ENCODE data around the gene VSTM2B. TPM values are rescaled to one million over a fixed set of nuclear protein-coding genes. Genes with fewer than 3 reads are reported as not detected.

Gene VSTM2B
- total and polyA plus RNA-seq, 2 of the 13 experiments (the other 11 are each of a cell fraction or from before 2014, with no cell fraction given) = not detected

GRCh38 chr19:29504454-29504853 lies 21.3 kb upstream of the VSTM2B start:
- in situ Hi-C loops (cut with HindIII; ENCODE audit: extremely low pct_ligation_motif_present, low pct_unique_long_range_greater_than_20kb) (no loop called here), intact Hi-C loops (cut with micrococcal nuclease; ENCODE audit: unreplicated experiment) (no loop called here)
- whole genome bisulfite sequencing (ENCODE audit: low lambda C conversion rate) = 17% methylated on average over 1 of the region's 8 CpGs
- H3K4me3 ChIP-seq (replicated peaks in 1 of 3; ENCODE audit: insufficient read depth in 1 of 3, low read depth in 2 of 3, low read length in 3 of 3) = no peak overlapping the region
- no peak for DNase-seq (ENCODE audit: low spot score)
- H3K27me3 ChIP-seq (ENCODE audit: control insufficient read depth in 1 of 2, insufficient read depth in 2 of 2, low read length in 2 of 2) = peaks cover 8 to 17% of the 10 kb centered on the region in 2 experiments; a peak in 2 of 5 replicates
- no peaks in the 10 kb centered on the region for H3K9me3 ChIP-seq (ENCODE audit: low read length)
- H3K9ac ChIP-seq (ENCODE audit: insufficient read depth, low read depth, low read length) = no peak overlapping the region
- H3K4me2 ChIP-seq (ENCODE audit: low read depth, low read length) = no peak overlapping the region
- no peak for FAIRE-seq
- CTCF ChIA-PET (ENCODE audit: low intra/inter-chr PET ratio, low total read pairs) = no interaction called here
- no peak for TF ChIP-seq HOXA7 (CRISPR knock-in tag; IDR thresholded peaks at IDR 0.05)
- TF ChIP-seq ZNF143 (CRISPR knock-in tag; IDR thresholded peaks at IDR 0.05) = no peak
- TF ChIP-seq MNT (IDR thresholded peaks at IDR 0.05) = no peak
- no peak for TF ChIP-seq ZNF660 (CRISPR knock-in tag; IDR thresholded peaks at IDR 0.05; ENCODE audit: borderline replicate concordance, low read depth)
- TF ChIP-seq SAFB2 (CRISPR knock-in tag; IDR thresholded peaks at IDR 0.05; ENCODE audit: borderline replicate concordance, low read depth) = no peak
- no peak for TF ChIP-seq SKI (IDR thresholded peaks at IDR 0.05; ENCODE audit: partially characterized antibody)
- TF ChIP-seq ZGPAT (CRISPR knock-in tag; IDR thresholded peaks at IDR 0.05) = no peak
- TF ChIP-seq TFAP4 (IDR thresholded peaks at IDR 0.05; ENCODE audit: borderline replicate concordance, low read depth) = no peak
- TF ChIP-seq ZNF44 (CRISPR knock-in tag; IDR thresholded peaks at IDR 0.05) = no peak
- TF ChIP-seq ZFP37 (CRISPR knock-in tag; IDR thresholded peaks at IDR 0.05; ENCODE audit: borderline replicate concordance) = no peak
- no peak for TF ChIP-seq ZNF550 (CRISPR knock-in tag; IDR thresholded peaks at IDR 0.05; ENCODE audit: borderline replicate concordance)
- no peak for TF ChIP-seq TRIM24 (CRISPR knock-in tag; IDR thresholded peaks at IDR 0.05)
- TF ChIP-seq TCF7 (IDR thresholded peaks at IDR 0.05; ENCODE audit: low read depth) = no peak
- no peak for TF ChIP-seq ZNF34 (CRISPR knock-in tag; IDR thresholded peaks at IDR 0.05; ENCODE audit: borderline replicate concordance)
- no peak for TF ChIP-seq EED (CRISPR knock-in tag; IDR thresholded peaks at IDR 0.05)
- no peak for TF ChIP-seq YEATS4 (CRISPR knock-in tag; IDR thresholded peaks at IDR 0.05; ENCODE audit: borderline replicate concordance)
- no peak for TF ChIP-seq FOXP1 (IDR thresholded peaks at IDR 0.05)
- TF ChIP-seq FOXP1 (CRISPR knock-in tag; IDR thresholded peaks at IDR 0.05) = no peak
- POLR2A ChIA-PET = no interaction called here
- H3K79me2 ChIP-seq (ENCODE audit: insufficient read depth, low read length) = no peaks in the 10 kb centered on the region
- no TSS peak for BruUV-seq (replicated peaks)
- no peaks in the 10 kb centered on the region for H3K36me3 ChIP-seq (replicated peaks in 1 of 2; ENCODE audit: control insufficient read depth in 1 of 2, insufficient read depth in 2 of 2, low read length in 2 of 2)
- no peaks in the 10 kb centered on the region for H3K4me1 ChIP-seq (ENCODE audit: insufficient read depth, low read length)
- H4K20me1 ChIP-seq (ENCODE audit: insufficient read depth, low read length) = no peaks in the 10 kb centered on the region
- no peak overlapping the region for H2AFZ ChIP-seq (ENCODE audit: low read length)
- no peak; the same call in 2 of the 3 replicates for ATAC-seq
- no peak overlapping the region for H3K27ac ChIP-seq (ENCODE audit: extremely low read length, insufficient read depth, low read length)
